ENCODE measurements around the gene ZNF738. TPM values are rescaled to one million over a fixed set of nuclear protein-coding genes. Genes with fewer than 3 reads are reported as not detected.
"Not testable (repeated sequence)": the region's sequence is repeated elsewhere in the genome, so short reads cannot be mapped to it uniquely, and the experiment has no call there.

The ZNF738 gene
- 140 TPM for polyA plus RNA-seq (2013, experiment 1 of 2)
- 141 TPM for polyA plus RNA-seq (2013, experiment 2 of 2)

GRCh38 chr19:21358768-21359451, at the start of gene ZNF738:
Gene ZNF738, plus strand, starts transcription at chr19:21359000. Its CDS starts 141 bp downstream, at chr19:21359141.
- H3K27me3 ChIP-seq (ENCODE audit: control insufficient read depth in 3 of 3, insufficient read depth in 3 of 3, low read depth in 1 of 3, low read length in 3 of 3): no peaks in the 10 kb centered on the region
- H2BK12ac ChIP-seq (ENCODE audit: low read length): peak within 1 kb of the TSS; percentile 22
- H3K4ac ChIP-seq (ENCODE audit: low read length): no peak within 1 kb of the TSS
- H3K4me3 ChIP-seq (ENCODE audit: low read length in 2 of 2): peak within 1 kb of the TSS; percentile 73 to 90
- H3K4me1 ChIP-seq (ENCODE audit: control insufficient read depth in 2 of 2, insufficient read depth in 1 of 2, low read depth in 1 of 2, low read length in 2 of 2): no peaks in the 10 kb centered on the region
- H3K14ac ChIP-seq (ENCODE audit: low read length): peak within 1 kb of the TSS; percentile 71
- H2BK5ac ChIP-seq (ENCODE audit: low read length): peak within 1 kb of the TSS; percentile 87
- H4K8ac ChIP-seq (ENCODE audit: low read depth, low read length): peak within 1 kb of the TSS; percentile 92
- no CpG with 5 or more reads among the region's 36 CpGs for WGBS, 2 donors (ENCODE audit: extremely low coverage in 2 of 2, insufficient read length in 2 of 2, insufficient replicate concordance in 1 of 2)
- peak within 1 kb of the TSS; percentile 92 for H4K91ac ChIP-seq (ENCODE audit: low read depth, low read length, poor library complexity)
- H3K23ac ChIP-seq (ENCODE audit: low read depth, low read length, poor library complexity): no peak within 1 kb of the TSS
- H3K4me2 ChIP-seq (ENCODE audit: insufficient read depth, low read length, poor library complexity, severe bottlenecking): peak within 1 kb of the TSS; percentile 45
- H3K9me3 ChIP-seq (replicated peaks in 1 of 2; ENCODE audit: control insufficient read depth in 2 of 2, insufficient read depth in 1 of 2, low read depth in 1 of 2, low read length in 2 of 2): peaks cover 8 to 50% of the 10 kb centered on the region in 2 donors
- H2AFZ ChIP-seq (ENCODE audit: low read length): peak within 1 kb of the TSS; percentile 78
- peak within 1 kb of the TSS; percentile 93 for H3K9ac ChIP-seq (ENCODE audit: low read depth, low read length, poor library complexity)
- H2AK5ac ChIP-seq (ENCODE audit: low read depth, low read length): peak within 1 kb of the TSS; percentile 56
- peak; percentile 96 for DNase-seq (ENCODE audit: low spot score)
- H3K27ac ChIP-seq (replicated peaks; ENCODE audit: low read length): peak within 1 kb of the TSS; percentile 95
- H3K18ac ChIP-seq (ENCODE audit: low read length): peak within 1 kb of the TSS; percentile 99
- H3K79me1 ChIP-seq (ENCODE audit: low read depth, low read length): peaks cover 2% of the 10 kb centered on the region
- H2BK15ac ChIP-seq (ENCODE audit: low read length): no peak within 1 kb of the TSS
- no peak within 1 kb of the TSS for H2BK120ac ChIP-seq (ENCODE audit: low read depth, low read length)
- peaks cover 17 to 40% of the 10 kb centered on the region in 2 donors for H3K36me3 ChIP-seq (replicated peaks in 1 of 2; ENCODE audit: control insufficient read depth in 2 of 2, insufficient read depth in 2 of 2, low read length in 2 of 2)

GRCh38 chr19:21312807-21313206, 46.0 kb upstream of the ZNF738 start:
- not testable (repeated sequence) for H3K23ac ChIP-seq (ENCODE audit: low read depth, low read length, poor library complexity); H2AFZ ChIP-seq (ENCODE audit: low read length); H3K79me1 ChIP-seq (ENCODE audit: low read depth, low read length); H3K4me1 ChIP-seq (ENCODE audit: control insufficient read depth in 2 of 2, insufficient read depth in 1 of 2, low read depth in 1 of 2, low read length in 2 of 2); H3K27ac ChIP-seq (replicated peaks; ENCODE audit: low read length); H4K8ac ChIP-seq (ENCODE audit: low read depth, low read length); H3K4ac ChIP-seq (ENCODE audit: low read length); DNase-seq (ENCODE audit: low spot score); H2BK5ac ChIP-seq (ENCODE audit: low read length); H3K14ac ChIP-seq (ENCODE audit: low read length); H3K27me3 ChIP-seq (ENCODE audit: control insufficient read depth in 3 of 3, insufficient read depth in 3 of 3, low read depth in 1 of 3, low read length in 3 of 3); H3K4me3 ChIP-seq (ENCODE audit: low read length in 2 of 2); H2AK5ac ChIP-seq (ENCODE audit: low read depth, low read length); H2BK120ac ChIP-seq (ENCODE audit: low read depth, low read length); H3K9ac ChIP-seq (ENCODE audit: low read depth, low read length, poor library complexity); H2BK12ac ChIP-seq (ENCODE audit: low read length); H2BK15ac ChIP-seq (ENCODE audit: low read length); H3K4me2 ChIP-seq (ENCODE audit: insufficient read depth, low read length, poor library complexity, severe bottlenecking); H4K91ac ChIP-seq (ENCODE audit: low read depth, low read length, poor library complexity); H3K18ac ChIP-seq (ENCODE audit: low read length)
- Histone ChIP-seq H3K36me3 (replicated peaks in 1 of 2; ENCODE audit: control insufficient read depth in 2 of 2, insufficient read depth in 2 of 2, low read length in 2 of 2) (peaks cover 2 to 75% of the 10 kb centered on the region in 2 donors), H3K9me3 (replicated peaks in 1 of 2; ENCODE audit: control insufficient read depth in 2 of 2, insufficient read depth in 1 of 2, low read depth in 1 of 2, low read length in 2 of 2) (peaks cover 0 to 35% of the 10 kb centered on the region in 2 donors)
- no CpG with 5 or more reads among the region's 2 CpGs for WGBS, 2 donors (ENCODE audit: extremely low coverage in 2 of 2, insufficient read length in 2 of 2, insufficient replicate concordance in 1 of 2)

- Histone ChIP-seq H4K8ac (ENCODE audit: low read depth, low read length) (no peak overlapping the region), H3K9me3 (replicated peaks in 1 of 2; ENCODE audit: control insufficient read depth in 2 of 2, insufficient read depth in 1 of 2, low read depth in 1 of 2, low read length in 2 of 2) (peaks cover 0 to 51% of the 10 kb centered on the region in 2 donors), H3K4me2 (ENCODE audit: insufficient read depth, low read length, poor library complexity, severe bottlenecking) (no peak overlapping the region), H3K4me1 (ENCODE audit: control insufficient read depth in 2 of 2, insufficient read depth in 1 of 2, low read depth in 1 of 2, low read length in 2 of 2) (no peaks in the 10 kb centered on the region), H4K91ac (ENCODE audit: low read depth, low read length, poor library complexity) (no peak overlapping the region), H2AFZ (ENCODE audit: low read length) (no peak overlapping the region), H2BK5ac (ENCODE audit: low read length) (no peak overlapping the region), H2BK15ac (ENCODE audit: low read length) (no peak overlapping the region), H3K18ac (ENCODE audit: low read length) (no peak overlapping the region), H3K23ac (ENCODE audit: low read depth, low read length, poor library complexity) (no peak overlapping the region), H3K4me3 (ENCODE audit: low read length in 2 of 2) (no peak overlapping the region), H2AK5ac (ENCODE audit: low read depth, low read length) (no peak overlapping the region), H3K36me3 (replicated peaks in 1 of 2; ENCODE audit: control insufficient read depth in 2 of 2, insufficient read depth in 2 of 2, low read length in 2 of 2) (peaks cover 4 to 75% of the 10 kb centered on the region in 2 donors), H3K14ac (ENCODE audit: low read length) (no peak overlapping the region), H2BK12ac (ENCODE audit: low read length) (no peak overlapping the region), H3K27me3 (ENCODE audit: control insufficient read depth in 3 of 3, insufficient read depth in 3 of 3, low read depth in 1 of 3, low read length in 3 of 3) (no peaks in the 10 kb centered on the region), H3K4ac (ENCODE audit: low read length) (no peak overlapping the region), H3K27ac (replicated peaks; ENCODE audit: low read length) (no peak overlapping the region), H2BK120ac (ENCODE audit: low read depth, low read length) (no peak overlapping the region), H3K9ac (ENCODE audit: low read depth, low read length, poor library complexity) (no peak overlapping the region), H3K79me1 (ENCODE audit: low read depth, low read length) (peaks cover 3% of the 10 kb centered on the region)
- DNase-seq (ENCODE audit: low spot score): no peak
- no CpG with 5 or more reads among the region's 1 CpG for WGBS, 2 donors (ENCODE audit: extremely low coverage in 2 of 2, insufficient read length in 2 of 2, insufficient replicate concordance in 1 of 2)
Measured at GRCh38 chr19:21314676-21315075, 44.1 kb upstream of the ZNF738 start.

- Histone ChIP-seq H3K36me3 (replicated peaks in 1 of 2; ENCODE audit: control insufficient read depth in 2 of 2, insufficient read depth in 2 of 2, low read length in 2 of 2) (peaks cover 2 to 65% of the 10 kb centered on the region in 2 donors), H3K79me1 (ENCODE audit: low read depth, low read length) (peaks cover 7% of the 10 kb centered on the region), H3K4ac (ENCODE audit: low read length) (no peak overlapping the region), H4K91ac (ENCODE audit: low read depth, low read length, poor library complexity) (no peak overlapping the region), H3K9ac (ENCODE audit: low read depth, low read length, poor library complexity) (no peak overlapping the region), H2BK5ac (ENCODE audit: low read length) (no peak overlapping the region), H3K23ac (ENCODE audit: low read depth, low read length, poor library complexity) (no peak overlapping the region), H2AFZ (ENCODE audit: low read length) (no peak overlapping the region), H3K9me3 (replicated peaks in 1 of 2; ENCODE audit: control insufficient read depth in 2 of 2, insufficient read depth in 1 of 2, low read depth in 1 of 2, low read length in 2 of 2) (peaks cover 0 to 63% of the 10 kb centered on the region in 2 donors), H3K4me2 (ENCODE audit: insufficient read depth, low read length, poor library complexity, severe bottlenecking) (no peak overlapping the region), H2AK5ac (ENCODE audit: low read depth, low read length) (no peak overlapping the region), H3K4me3 (ENCODE audit: low read length in 2 of 2) (peak overlapping the region in 1 of 2 donors; percentile 20), H2BK12ac (ENCODE audit: low read length) (no peak overlapping the region), H4K8ac (ENCODE audit: low read depth, low read length) (no peak overlapping the region), H3K18ac (ENCODE audit: low read length) (no peak overlapping the region), H3K27me3 (ENCODE audit: control insufficient read depth in 3 of 3, insufficient read depth in 3 of 3, low read depth in 1 of 3, low read length in 3 of 3) (no peaks in the 10 kb centered on the region), H2BK15ac (ENCODE audit: low read length) (no peak overlapping the region), H3K4me1 (ENCODE audit: control insufficient read depth in 2 of 2, insufficient read depth in 1 of 2, low read depth in 1 of 2, low read length in 2 of 2) (peaks cover 0 to 3% of the 10 kb centered on the region in 2 donors), H2BK120ac (ENCODE audit: low read depth, low read length) (no peak overlapping the region), H3K27ac (replicated peaks; ENCODE audit: low read length) (no peak overlapping the region), H3K14ac (ENCODE audit: low read length) (peak overlapping the region; percentile 84)
- no CpG with 5 or more reads among the region's 1 CpG for WGBS, 2 donors (ENCODE audit: extremely low coverage in 2 of 2, insufficient read length in 2 of 2, insufficient replicate concordance in 1 of 2)
- no peak for DNase-seq (ENCODE audit: low spot score)
Measured at GRCh38 chr19:21317821-21318220, 41.0 kb upstream of the ZNF738 start.
